T47D (cell line): ENCODE measurements around the gene ZNF845.
"Not testable (repeated sequence)": the region's sequence is repeated elsewhere in the genome, so short reads cannot be mapped to it uniquely, and the experiment has no call there.

Experiments used
- DNase-seq, 2 experiments: peaks; one replicate each; pipeline versions ENCODE4 v3.0.0 to v3.0.0-alpha.2; 2011 to 2012; ENCODE audit warnings: low read depth in 1 of 2, low spot score in 1 of 2
- JUND ChIP-seq: IDR thresholded peaks from 2 replicates; pipeline ENCODE4 v1.6.1; 2012; ENCODE audit warnings: low read depth
- in situ Hi-C: cut with HindIII; loops from 2 replicates; pipeline ENCODE4 v1.10.0; 2016; ENCODE audit warnings: low sequenced_read_pairs, low pct_unique_long_range_greater_than_20kb

Gene ZNF845

DNA sequence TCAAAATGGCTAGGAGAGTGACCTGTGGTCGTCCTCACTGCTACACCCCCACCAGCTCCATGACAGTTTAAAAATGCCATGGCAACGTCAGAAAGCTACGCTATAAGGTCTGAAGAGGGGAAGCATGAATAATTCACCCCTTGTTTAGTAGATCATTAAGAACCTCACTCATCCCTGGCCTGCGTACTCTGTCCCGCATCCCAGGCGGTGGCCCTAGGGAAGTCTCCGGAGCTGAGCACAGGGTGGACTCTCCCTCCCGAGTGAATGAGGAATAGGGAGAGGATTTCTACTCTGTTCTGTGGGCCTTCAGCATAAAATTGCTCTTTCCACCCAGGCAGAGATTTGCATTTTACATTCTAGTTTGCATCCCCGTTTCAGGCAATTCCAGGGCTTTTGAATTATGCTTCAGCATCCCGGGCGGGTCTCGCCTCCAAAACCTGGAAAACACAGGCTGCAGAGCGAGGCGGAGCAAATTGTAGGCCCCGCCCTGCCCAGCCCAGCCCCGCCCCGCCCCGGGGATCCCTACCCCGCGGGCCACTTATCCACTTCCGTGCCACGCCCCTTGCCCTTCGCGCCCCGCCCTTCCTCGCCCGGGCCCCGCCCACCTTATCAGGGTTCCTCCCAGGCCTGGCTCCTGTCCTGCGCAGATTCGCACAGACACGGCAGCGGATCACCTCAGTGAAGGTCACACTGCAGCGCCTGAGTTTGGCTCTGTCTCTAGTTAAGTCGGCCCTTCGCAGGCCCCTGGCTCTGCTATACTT lies 24.5 kb downstream of the ZNF845 start:
- TF ChIP-seq JUND: no peak
- in situ Hi-C loops: no loop called here
- DNase-seq: no peak

GRCh38 chr19:53360056-53360455 lies 26.5 kb downstream of the ZNF845 start:
- in situ Hi-C loops, DNase-seq: not testable (repeated sequence)

- DNase-seq: peak; percentile 66 to 92
- TF ChIP-seq JUND: no peak
- in situ Hi-C loops: no loop called here
Measured at GRCh38 chr19:53365134-53365898, 31.8 kb downstream of the ZNF845 start, which contains the start of gene ZNF525. Gene ZNF525, plus strand, starts transcription at chr19:53365705. Its CDS starts 6,577 bp downstream, at chr19:53372282.

- TF ChIP-seq JUND: no peak
- no peak for DNase-seq
- in situ Hi-C loops: no loop called here
Measured at GRCh38 chr19:53365899-53366493, 32.4 kb downstream of the ZNF845 start.

GRCh38 chr19:53372196-53372595 lies 38.6 kb downstream of the ZNF845 start:
- DNase-seq: peak in 1 of 2 experiments; percentile 83
- in situ Hi-C loops: no loop called here
- no peak for TF ChIP-seq JUND

GRCh38 chr19:53374288-53374687 lies 40.7 kb downstream of the ZNF845 start:
- in situ Hi-C loops: no loop called here
- no peak for TF ChIP-seq JUND
- DNase-seq: no peak

GRCh38 chr19:53374743-53375142 lies 41.2 kb downstream of the ZNF845 start:
- in situ Hi-C loops: no loop called here
- TF ChIP-seq JUND: no peak
- DNase-seq: no peak

- DNase-seq: no peak
- no peak for TF ChIP-seq JUND
- in situ Hi-C loops: no loop called here
Measured at GRCh38 chr19:53381376-53381775, 47.8 kb downstream of the ZNF845 start.

GRCh38 chr19:53388168-53388567 lies 54.6 kb downstream of the ZNF845 start:
- DNase-seq: no peak
- TF ChIP-seq JUND: no peak
- in situ Hi-C loops: no loop called here

DNA sequence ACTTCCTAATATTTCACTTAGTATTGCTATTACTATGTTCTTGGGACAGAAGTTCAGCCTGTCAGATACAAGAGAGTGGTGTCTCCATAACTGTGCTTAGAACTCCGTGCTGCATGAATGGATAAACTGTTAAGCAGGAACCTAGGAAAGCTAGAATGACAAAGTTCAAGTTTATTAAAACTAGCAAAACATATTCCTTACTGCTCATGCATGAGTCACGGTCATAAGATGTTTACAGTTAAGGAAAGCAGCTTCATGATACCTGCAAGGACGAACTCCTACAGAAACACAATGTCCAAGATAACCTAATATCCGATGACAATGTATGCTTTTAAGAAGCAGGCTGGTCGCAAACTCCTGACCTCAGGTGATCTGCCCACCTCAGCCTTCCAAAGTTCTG lies 55.4 kb downstream of the ZNF845 start:
- DNase-seq: no peak

GRCh38 chr19:53389571-53389970 lies 56.0 kb downstream of the ZNF845 start:
- DNase-seq: no peak

More for the DNA sequence above, 55.4 kb downstream of the ZNF845 start:
- no peak for TF ChIP-seq JUND
- in situ Hi-C loops: no loop called here

GRCh38 chr19:53389978-53390377 lies 56.4 kb downstream of the ZNF845 start:
- TF ChIP-seq JUND: no peak
- in situ Hi-C loops: no loop called here
- DNase-seq: no peak

More at GRCh38 chr19:53389571-53389970, 56.0 kb downstream of the ZNF845 start:
- in situ Hi-C loops: no loop called here
- TF ChIP-seq JUND: no peak

DNA sequence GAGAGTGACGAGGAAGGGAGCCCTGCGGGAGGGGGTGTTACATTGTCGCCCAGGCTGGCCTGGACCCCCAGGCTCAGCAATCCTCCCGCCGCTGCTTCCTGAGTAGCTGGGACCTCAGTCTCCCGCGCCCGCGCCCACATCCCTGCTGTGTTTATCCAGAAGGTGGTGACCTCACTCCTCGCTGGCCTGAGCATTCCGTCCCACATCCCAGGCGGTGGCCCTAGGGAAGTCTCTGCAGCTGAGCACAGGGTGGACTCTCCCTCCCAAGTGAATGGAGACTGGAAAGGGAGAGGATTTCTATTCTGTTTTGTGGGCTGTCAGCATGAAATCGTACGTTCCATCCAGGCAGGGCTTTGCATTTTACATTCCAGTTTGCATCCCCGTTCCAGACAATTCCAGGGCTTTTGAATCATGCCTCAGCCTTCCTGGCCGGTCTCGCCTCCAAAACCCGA lies 61.0 kb downstream of the ZNF845 start:
- in situ Hi-C loops: no loop called here
- no peak for TF ChIP-seq JUND
- DNase-seq: peak in 1 of 2 experiments; percentile 5
